ENCODE results near the gene ABCA2.

DNA sequence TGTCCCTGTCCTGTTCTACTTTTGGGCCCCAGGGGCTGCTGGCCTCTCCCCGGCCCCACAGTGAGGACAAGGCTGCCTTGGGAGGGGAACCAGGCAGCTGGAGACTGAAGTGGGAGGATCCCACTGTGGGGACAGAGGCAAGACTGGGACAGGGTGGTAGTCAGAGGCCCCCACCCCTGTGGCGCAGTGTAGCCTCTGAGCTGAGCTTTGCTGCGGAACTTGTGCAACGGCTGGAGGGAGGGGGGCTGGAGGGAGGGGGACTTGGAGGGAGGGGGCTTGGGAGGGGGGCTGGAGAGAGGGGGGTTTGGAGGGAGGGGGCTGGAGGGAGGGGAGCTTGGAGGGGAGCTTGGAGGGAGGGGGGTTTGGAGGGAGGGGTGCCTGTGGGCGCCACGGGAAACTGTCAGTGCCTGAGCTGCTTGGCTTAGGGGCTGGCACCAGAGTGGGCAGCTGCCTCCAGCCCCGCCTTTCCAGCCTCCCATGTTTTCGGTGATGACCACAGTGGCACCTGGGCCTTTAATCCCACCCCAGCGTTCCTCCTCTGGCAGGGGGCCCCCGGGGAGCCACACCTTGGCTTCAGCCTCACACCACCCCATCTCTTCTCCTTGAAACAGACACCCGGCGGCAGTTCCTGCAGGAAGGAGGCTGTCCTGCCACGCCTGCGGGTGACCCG, 6.1 kb upstream of the ABCA2 start:
- no peak for TF ChIP-seq EZH2 (IDR thresholded peaks at IDR 0.05)
- no peak for TF ChIP-seq POLR2A (IDR thresholded peaks at IDR 0.05; ENCODE audit: borderline replicate concordance, extremely low read depth, insufficient read depth, insufficient read length)
- no peak for TF ChIP-seq CTCF (IDR thresholded peaks at IDR 0.05 in 2 of 3, conservative IDR thresholded peaks at IDR 0.05 in 1 of 3; ENCODE audit: borderline replicate concordance in 1 of 3, insufficient read depth in 1 of 3, low read depth in 2 of 3, low read length in 2 of 3)
- TF ChIP-seq ZNF274 (IDR thresholded peaks at IDR 0.05; ENCODE audit: low read depth, low read length): no peak
- no peak for TF ChIP-seq YY1 (IDR thresholded peaks at IDR 0.05; ENCODE audit: extremely low read depth, insufficient replicate concordance, low read depth, low read length)

All from HCT116 (cell line).